MM.1S (cell line): Measurements from ENCODE around the gene MPST.

Experiments
- CTCF ChIP-seq: fragments of 300-600 bp; sonication (generic); IDR thresholded peaks from 2 replicates; pipeline ENCODE4 v1.5.1; 2016; ENCODE audit warnings: antibody characterized with exemption, low read length, mixed read lengths
- EZH2 ChIP-seq: fragments of 300-600 bp; sonication (generic); optimal IDR thresholded peaks from 2 replicates; pipeline ENCODE3; 2017; ENCODE audit warnings: low read depth, mild to moderate bottlenecking, antibody characterized with exemption, low read length, mixed read lengths

- TF ChIP-seq CTCF (no peak), EZH2 (no peak)
Observed at GRCh38 chr22:37049224-37049623, 29.7 kb downstream of the MPST start.
